ENCODE measurements around the gene ABCC11.

ABCC11 gene

GRCh38 chr16:48125888-48126287 is 121.5 kb downstream of the ABCC11 start:
- no peak for TF ChIP-seq GATA3 (IDR thresholded peaks at IDR 0.05; ENCODE audit: low read depth, low read length)
- no peak for TF ChIP-seq GATA2 (IDR thresholded peaks at IDR 0.05; ENCODE audit: low read depth, low read length)

GRCh38 chr16:48124266-48124665 is 123.1 kb downstream of the ABCC11 start:
- no peak for TF ChIP-seq GATA2 (IDR thresholded peaks at IDR 0.05; ENCODE audit: low read depth, low read length)
- no peak for TF ChIP-seq GATA3 (IDR thresholded peaks at IDR 0.05; ENCODE audit: low read depth, low read length)

- no peak for TF ChIP-seq GATA3 (IDR thresholded peaks at IDR 0.05; ENCODE audit: low read depth, low read length)
- TF ChIP-seq GATA2 (IDR thresholded peaks at IDR 0.05; ENCODE audit: low read depth, low read length) = no peak
Observed at GRCh38 chr16:48123104-48123788, 124.1 kb downstream of the ABCC11 start.

GRCh38 chr16:48121276-48121675 is 126.1 kb downstream of the ABCC11 start:
- TF ChIP-seq GATA2 (IDR thresholded peaks at IDR 0.05; ENCODE audit: low read depth, low read length) = no peak
- TF ChIP-seq GATA3 (IDR thresholded peaks at IDR 0.05; ENCODE audit: low read depth, low read length) = no peak

GRCh38 chr16:48118841-48119240 is 128.5 kb downstream of the ABCC11 start:
- TF ChIP-seq GATA2 (IDR thresholded peaks at IDR 0.05; ENCODE audit: low read depth, low read length) (no peak), GATA3 (IDR thresholded peaks at IDR 0.05; ENCODE audit: low read depth, low read length) (no peak)

- TF ChIP-seq GATA3 (IDR thresholded peaks at IDR 0.05; ENCODE audit: low read depth, low read length) (no peak), GATA2 (IDR thresholded peaks at IDR 0.05; ENCODE audit: low read depth, low read length) (no peak)
Observed at GRCh38 chr16:48117217-48118105, 129.9 kb downstream of the ABCC11 start.

Measured in SH-SY5Y (cell line).